EL (cell line): ENCODE results near the gene PMIS2.
A peak's percentile ranks its signal among the peaks of the same experiment; 100 is the strongest.

Experiments
- DNase-seq: peaks from one replicate; pipeline ENCODE4 v3.0.0-alpha.2; 2016

The PMIS2 gene

GRCh38 chr19:35556846-35557538 is 29.0 kb upstream of the PMIS2 start:
- DNase-seq = no peak

GRCh38 chr19:35557539-35558399 is 28.2 kb upstream of the PMIS2 start:
- DNase-seq = peak; percentile 49

- DNase-seq = no peak
Observed at GRCh38 chr19:35558400-35559280, 27.3 kb upstream of the PMIS2 start.

GRCh38 chr19:35559281-35559659 is 26.7 kb upstream of the PMIS2 start:
- no peak for DNase-seq

- no peak for DNase-seq
Observed at GRCh38 chr19:35559781-35560180, 26.2 kb upstream of the PMIS2 start.

- no peak for DNase-seq
Observed at GRCh38 chr19:35560271-35560670, 25.7 kb upstream of the PMIS2 start.

GRCh38 chr19:35560677-35561076 is 25.3 kb upstream of the PMIS2 start:
- DNase-seq = no peak

GRCh38 chr19:35561436-35561835 is 24.5 kb upstream of the PMIS2 start:
- DNase-seq = no peak

- no peak for DNase-seq
Observed at GRCh38 chr19:35562336-35562735, 23.6 kb upstream of the PMIS2 start.

GRCh38 chr19:35562776-35563175 is 23.2 kb upstream of the PMIS2 start:
- DNase-seq = no peak

GRCh38 chr19:35563207-35563829 is 22.7 kb upstream of the PMIS2 start, which contains the start of gene ATP4A:
ATP4A (minus strand) TSS chr19:35563658; CDS start chr19:35563629, 29 bp downstream.
- no peak for DNase-seq

GRCh38 chr19:35565016-35565856 is 20.7 kb upstream of the PMIS2 start:
- DNase-seq = no peak

- DNase-seq = no peak
Observed at GRCh38 chr19:35566738-35567137, 19.2 kb upstream of the PMIS2 start.

- no peak for DNase-seq
Observed at GRCh38 chr19:35569281-35569781, 16.6 kb upstream of the PMIS2 start.

GRCh38 chr19:35571406-35571965 is 14.5 kb upstream of the PMIS2 start:
- no peak for DNase-seq

GRCh38 chr19:35577918-35578317 is 8.1 kb upstream of the PMIS2 start:
- no peak for DNase-seq

- no peak for DNase-seq
Observed at GRCh38 chr19:35578707-35579106, 7.3 kb upstream of the PMIS2 start.

GRCh38 chr19:35582760-35583159 is 3.2 kb upstream of the PMIS2 start:
- DNase-seq = no peak

GRCh38 chr19:35587321-35587720 is 1.3 kb downstream of the PMIS2 start:
- no peak for DNase-seq

- DNase-seq = no peak
Observed at GRCh38 chr19:35590875-35591274, 4.9 kb downstream of the PMIS2 start.

GRCh38 chr19:35592226-35592625 is 6.3 kb downstream of the PMIS2 start:
- DNase-seq = peak; percentile 29
